Measurements from ENCODE around the gene PLCB1. TPM values are rescaled to one million over a fixed set of nuclear protein-coding genes. Genes with fewer than 3 reads are reported as not detected.

PLCB1 gene
- total RNA-seq, 1 donor from 2014 or later, result 37.4 TPM

- H3K4me3 Mint-ChIP-seq (ENCODE audit: unreplicated experiment), result no peak overlapping the region
- no peak overlapping the region for H3K27ac Mint-ChIP-seq (ENCODE audit: unreplicated experiment)
- H3K9me3 Mint-ChIP-seq (ENCODE audit: unreplicated experiment), result no peaks in the 10 kb centered on the region
- no peaks in the 10 kb centered on the region for H3K36me3 Mint-ChIP-seq (ENCODE audit: unreplicated experiment)
- TF ChIP-seq, protein P1, sequence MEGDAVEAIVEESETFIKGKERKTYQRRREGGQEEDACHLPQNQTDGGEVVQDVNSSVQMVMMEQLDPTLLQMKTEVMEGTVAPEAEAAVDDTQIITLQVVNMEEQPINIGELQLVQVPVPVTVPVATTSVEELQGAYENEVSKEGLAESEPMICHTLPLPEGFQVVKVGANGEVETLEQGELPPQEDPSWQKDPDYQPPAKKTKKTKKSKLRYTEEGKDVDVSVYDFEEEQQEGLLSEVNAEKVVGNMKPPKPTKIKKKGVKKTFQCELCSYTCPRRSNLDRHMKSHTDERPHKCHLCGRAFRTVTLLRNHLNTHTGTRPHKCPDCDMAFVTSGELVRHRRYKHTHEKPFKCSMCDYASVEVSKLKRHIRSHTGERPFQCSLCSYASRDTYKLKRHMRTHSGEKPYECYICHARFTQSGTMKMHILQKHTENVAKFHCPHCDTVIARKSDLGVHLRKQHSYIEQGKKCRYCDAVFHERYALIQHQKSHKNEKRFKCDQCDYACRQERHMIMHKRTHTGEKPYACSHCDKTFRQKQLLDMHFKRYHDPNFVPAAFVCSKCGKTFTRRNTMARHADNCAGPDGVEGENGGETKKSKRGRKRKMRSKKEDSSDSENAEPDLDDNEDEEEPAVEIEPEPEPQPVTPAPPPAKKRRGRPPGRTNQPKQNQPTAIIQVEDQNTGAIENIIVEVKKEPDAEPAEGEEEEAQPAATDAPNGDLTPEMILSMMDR (IDR thresholded peaks at IDR 0.05; ENCODE audit: partially characterized antibody, unreplicated experiment), result no peak
- peaks cover 1% of the 10 kb centered on the region for H3K4me1 Mint-ChIP-seq (ENCODE audit: low read depth, unreplicated experiment)
- H3K27me3 Mint-ChIP-seq (ENCODE audit: unreplicated experiment), result no peaks in the 10 kb centered on the region
- DNase-seq, result no peak
Measured at GRCh38 chr20:8128291-8129060, 3.6 kb upstream of the PLCB1 start.

DNA sequence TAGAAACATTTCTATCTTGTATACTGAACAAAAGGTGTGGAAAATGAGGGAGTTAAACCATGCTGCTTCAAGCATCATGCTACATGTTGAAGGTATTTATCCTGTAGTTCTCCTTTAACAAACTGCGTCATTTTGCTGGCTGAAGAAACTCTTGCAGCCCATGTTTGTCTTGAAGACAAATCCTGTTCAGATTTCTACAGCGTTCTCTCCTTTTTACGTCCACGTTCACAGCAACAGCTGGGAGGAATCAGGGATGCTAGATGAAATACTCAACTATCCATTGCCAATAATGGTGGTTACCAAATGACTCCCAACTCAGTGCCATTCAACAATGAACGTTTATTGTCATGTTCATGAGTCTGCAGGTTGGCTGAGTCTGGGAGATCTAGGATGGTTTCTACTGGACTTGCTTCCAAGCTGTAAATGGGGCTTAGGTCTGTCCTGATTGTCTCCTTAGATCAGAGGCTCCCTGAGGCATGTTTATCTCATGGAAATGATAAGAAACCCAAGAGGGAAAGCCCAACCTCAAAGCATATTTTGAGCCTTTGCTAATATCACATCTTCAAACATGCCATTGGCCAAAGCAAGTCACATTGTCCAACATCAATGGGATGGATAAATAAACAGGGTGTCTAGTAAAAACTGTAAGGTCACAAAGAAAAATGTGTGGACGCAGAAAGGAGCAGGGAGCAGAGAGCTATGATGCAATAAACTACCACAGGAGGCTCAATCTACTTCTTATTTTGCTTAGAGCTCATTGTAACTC lies 2.7 kb upstream of the PLCB1 start:
- Mint-ChIP-seq H3K9me3 (ENCODE audit: unreplicated experiment) (no peaks in the 10 kb centered on the region), H3K4me1 (ENCODE audit: low read depth, unreplicated experiment) (peaks cover 1% of the 10 kb centered on the region), H3K27me3 (ENCODE audit: unreplicated experiment) (no peaks in the 10 kb centered on the region), H3K27ac (ENCODE audit: unreplicated experiment) (no peak overlapping the region), H3K36me3 (ENCODE audit: unreplicated experiment) (no peaks in the 10 kb centered on the region), H3K4me3 (ENCODE audit: unreplicated experiment) (no peak overlapping the region)
- no peak for DNase-seq
- TF ChIP-seq, protein P1 (IDR thresholded peaks at IDR 0.05; ENCODE audit: partially characterized antibody, unreplicated experiment), result no peak

DNA sequence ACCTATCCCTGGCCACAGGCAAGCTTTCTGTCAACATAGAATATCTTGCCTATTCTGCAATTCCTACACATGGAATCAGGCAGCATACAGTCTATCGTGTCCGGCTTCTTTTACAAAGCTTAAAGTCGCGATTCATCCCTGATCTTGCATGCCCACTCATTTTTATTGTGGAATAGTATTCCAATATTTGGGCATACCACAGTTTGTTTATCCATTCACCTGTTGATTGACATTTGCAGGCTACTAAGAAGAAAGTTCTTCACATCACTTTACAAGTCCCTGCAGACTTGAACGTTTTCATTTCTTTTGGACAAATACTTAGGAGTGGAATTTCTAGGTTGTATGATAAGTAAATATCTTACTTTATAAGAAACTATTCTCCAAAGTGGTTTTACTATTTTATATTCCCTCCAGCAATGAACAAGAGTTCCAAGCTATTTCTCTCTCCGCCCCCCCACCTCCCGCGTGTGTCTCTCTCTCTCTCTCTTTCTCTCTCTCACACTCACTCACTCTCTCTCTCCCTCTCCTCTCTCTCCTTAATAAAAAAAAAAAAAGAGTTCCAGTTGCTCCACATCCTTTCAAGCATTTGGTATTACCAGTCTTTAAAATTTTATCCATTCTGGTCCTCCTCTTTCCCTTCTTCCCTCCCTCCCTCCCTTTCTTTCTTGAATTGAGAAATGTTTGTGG lies 1.1 kb upstream of the PLCB1 start:
- peaks cover 3% of the 10 kb centered on the region for H3K4me1 Mint-ChIP-seq (ENCODE audit: low read depth, unreplicated experiment)
- DNase-seq, result no peak
- no peak overlapping the region for H3K4me3 Mint-ChIP-seq (ENCODE audit: unreplicated experiment)
- no peaks in the 10 kb centered on the region for H3K27me3 Mint-ChIP-seq (ENCODE audit: unreplicated experiment)
- TF ChIP-seq, protein P1 (IDR thresholded peaks at IDR 0.05; ENCODE audit: partially characterized antibody, unreplicated experiment), result no peak
- H3K9me3 Mint-ChIP-seq (ENCODE audit: unreplicated experiment), result no peaks in the 10 kb centered on the region
- no peaks in the 10 kb centered on the region for H3K36me3 Mint-ChIP-seq (ENCODE audit: unreplicated experiment)
- no peak overlapping the region for H3K27ac Mint-ChIP-seq (ENCODE audit: unreplicated experiment)

DNA sequence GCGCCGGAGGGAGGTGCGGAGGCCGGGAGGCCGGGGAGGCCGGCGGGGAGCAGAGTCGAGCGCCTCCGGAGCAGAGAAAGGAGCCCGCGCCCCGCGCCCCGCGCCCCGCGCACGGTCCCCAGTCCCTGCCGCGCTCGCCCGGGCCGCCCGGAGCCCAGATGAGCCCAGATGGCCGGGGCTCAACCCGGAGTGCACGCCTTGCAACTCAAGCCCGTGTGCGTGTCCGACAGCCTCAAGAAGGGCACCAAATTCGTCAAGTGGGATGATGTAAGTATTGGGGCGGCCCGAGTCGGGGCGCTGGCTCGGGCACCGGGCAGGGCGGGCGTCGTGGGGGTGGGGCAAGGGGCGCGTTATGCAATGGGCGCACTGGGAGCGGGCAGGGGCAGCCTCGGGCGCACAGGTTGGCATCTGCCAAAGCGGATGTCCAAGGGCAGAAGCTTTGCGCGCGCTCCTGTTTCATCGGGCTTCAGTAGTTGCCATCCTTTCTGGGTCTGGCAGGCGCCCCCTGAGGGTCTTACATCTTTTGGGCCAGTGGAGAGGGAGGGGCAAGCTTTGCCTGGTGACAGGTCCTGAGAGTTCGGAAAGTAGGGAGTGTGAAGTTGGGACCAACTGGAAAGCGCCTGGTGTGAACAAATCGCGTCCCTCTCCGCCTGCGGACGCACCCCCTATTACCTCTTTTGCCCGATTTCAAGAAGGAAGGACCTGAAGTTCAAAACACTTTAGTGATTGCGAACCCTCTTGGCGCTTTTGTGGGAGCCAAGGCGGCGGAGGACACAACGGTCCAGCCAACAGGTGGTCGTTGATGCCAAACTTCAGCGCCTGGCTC lies 631 bp downstream of the PLCB1 start:
- H3K4me3 Mint-ChIP-seq (ENCODE audit: unreplicated experiment), result peak overlapping the region; percentile 86
- H3K27ac Mint-ChIP-seq (ENCODE audit: unreplicated experiment), result no peak overlapping the region
- H3K27me3 Mint-ChIP-seq (ENCODE audit: unreplicated experiment), result no peaks in the 10 kb centered on the region
- DNase-seq, result no peak
- no peaks in the 10 kb centered on the region for H3K9me3 Mint-ChIP-seq (ENCODE audit: unreplicated experiment)
- H3K4me1 Mint-ChIP-seq (ENCODE audit: low read depth, unreplicated experiment), result peaks cover 3% of the 10 kb centered on the region
- H3K36me3 Mint-ChIP-seq (ENCODE audit: unreplicated experiment), result no peaks in the 10 kb centered on the region
- TF ChIP-seq, protein P1 (IDR thresholded peaks at IDR 0.05; ENCODE audit: partially characterized antibody, unreplicated experiment), result no peak
